ENCODE data around the gene GNPNAT1.

DNA sequence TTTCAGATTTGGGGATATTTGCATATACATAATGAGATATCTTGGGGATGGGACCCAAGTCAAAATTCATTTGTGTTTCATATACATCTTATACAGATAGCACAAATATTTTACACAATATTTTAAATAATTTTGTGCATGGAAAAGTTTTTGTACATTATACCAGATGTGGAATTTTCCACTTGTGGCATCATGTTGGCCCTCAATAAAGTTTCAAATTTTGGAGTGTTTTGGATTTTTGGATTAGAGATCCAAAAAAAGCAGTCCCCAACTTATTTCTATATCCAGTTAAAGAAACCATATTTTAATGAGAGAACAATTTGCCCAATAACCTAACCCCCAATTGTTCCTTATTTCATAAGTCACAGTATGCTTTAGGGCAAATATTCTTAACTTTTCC, 4.5 kb downstream of the GNPNAT1 start:
- TF ChIP-seq, protein P1, sequence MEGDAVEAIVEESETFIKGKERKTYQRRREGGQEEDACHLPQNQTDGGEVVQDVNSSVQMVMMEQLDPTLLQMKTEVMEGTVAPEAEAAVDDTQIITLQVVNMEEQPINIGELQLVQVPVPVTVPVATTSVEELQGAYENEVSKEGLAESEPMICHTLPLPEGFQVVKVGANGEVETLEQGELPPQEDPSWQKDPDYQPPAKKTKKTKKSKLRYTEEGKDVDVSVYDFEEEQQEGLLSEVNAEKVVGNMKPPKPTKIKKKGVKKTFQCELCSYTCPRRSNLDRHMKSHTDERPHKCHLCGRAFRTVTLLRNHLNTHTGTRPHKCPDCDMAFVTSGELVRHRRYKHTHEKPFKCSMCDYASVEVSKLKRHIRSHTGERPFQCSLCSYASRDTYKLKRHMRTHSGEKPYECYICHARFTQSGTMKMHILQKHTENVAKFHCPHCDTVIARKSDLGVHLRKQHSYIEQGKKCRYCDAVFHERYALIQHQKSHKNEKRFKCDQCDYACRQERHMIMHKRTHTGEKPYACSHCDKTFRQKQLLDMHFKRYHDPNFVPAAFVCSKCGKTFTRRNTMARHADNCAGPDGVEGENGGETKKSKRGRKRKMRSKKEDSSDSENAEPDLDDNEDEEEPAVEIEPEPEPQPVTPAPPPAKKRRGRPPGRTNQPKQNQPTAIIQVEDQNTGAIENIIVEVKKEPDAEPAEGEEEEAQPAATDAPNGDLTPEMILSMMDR (IDR thresholded peaks at IDR 0.05; ENCODE audit: insufficient read depth, low read depth, low read length), result no peak
- no peak for TF ChIP-seq EZH2 (IDR thresholded peaks at IDR 0.05; ENCODE audit: insufficient read depth, low read length)
